NCI-H2171 treated with DMSO at 0.1 percent for 48 hours (cell line): ENCODE results near the gene JMJD1C.
"Not testable (repeated sequence)": the region's sequence is repeated elsewhere in the genome, so short reads cannot be mapped to it uniquely, and the experiment has no call there.

Experiments used
- DNase-seq: peaks from one replicate; lab custom pipeline; 2025; lab: John Stamatoyannopoulos, UW

Gene JMJD1C

GRCh38 chr10:63465293-63466143 lies at the start of gene JMJD1C:
TSS of gene JMJD1C (minus strand) at chr10:63465977. CDS start at chr10:63465662, 315 bp downstream.
- DNase-seq = peak; percentile 56

GRCh38 chr10:63515002-63515763 lies 49.4 kb upstream of the JMJD1C start:
- peak; percentile 35 for DNase-seq

GRCh38 chr10:63506554-63506953 lies 40.8 kb upstream of the JMJD1C start:
- no peak for DNase-seq

- no peak for DNase-seq
Observed at GRCh38 chr10:63505562-63505961, 39.8 kb upstream of the JMJD1C start.

- peak; percentile 28 for DNase-seq
Observed at GRCh38 chr10:63504145-63504881, 38.5 kb upstream of the JMJD1C start.

GRCh38 chr10:63503395-63503794 lies 37.6 kb upstream of the JMJD1C start:
- no peak for DNase-seq

GRCh38 chr10:63502832-63503231 lies 37.1 kb upstream of the JMJD1C start:
- peak; percentile 25 for DNase-seq

GRCh38 chr10:63501954-63502353 lies 36.2 kb upstream of the JMJD1C start:
- DNase-seq = no peak

GRCh38 chr10:63500551-63500950 lies 34.8 kb upstream of the JMJD1C start:
- not testable (repeated sequence) for DNase-seq

- DNase-seq = no peak
Observed at GRCh38 chr10:63498665-63499064, 32.9 kb upstream of the JMJD1C start.

- DNase-seq = no peak
Observed at GRCh38 chr10:63497321-63497720, 31.5 kb upstream of the JMJD1C start.

GRCh38 chr10:63496561-63496960 lies 30.8 kb upstream of the JMJD1C start:
- DNase-seq = no peak

GRCh38 chr10:63494951-63495350 lies 29.2 kb upstream of the JMJD1C start:
- no peak for DNase-seq

GRCh38 chr10:63493004-63493403 lies 27.2 kb upstream of the JMJD1C start:
- no peak for DNase-seq

GRCh38 chr10:63492317-63492690 lies 26.5 kb upstream of the JMJD1C start:
- DNase-seq = not testable (repeated sequence)

- no peak for DNase-seq
Observed at GRCh38 chr10:63491588-63492316, 26.0 kb upstream of the JMJD1C start.

GRCh38 chr10:63489838-63490237 lies 24.1 kb upstream of the JMJD1C start:
- DNase-seq = no peak

GRCh38 chr10:63487990-63488389 lies 22.2 kb upstream of the JMJD1C start:
- no peak for DNase-seq

- no peak for DNase-seq
Observed at GRCh38 chr10:63483983-63484382, 18.2 kb upstream of the JMJD1C start.

- DNase-seq = no peak
Observed at GRCh38 chr10:63481815-63482421, 16.1 kb upstream of the JMJD1C start.

GRCh38 chr10:63480237-63480636 lies 14.5 kb upstream of the JMJD1C start:
- DNase-seq = no peak
